ENCODE results near the gene UQCC3. TPM values are rescaled to one million over a fixed set of nuclear protein-coding genes. Genes with fewer than 3 reads are reported as not detected.

UQCC3 gene
- total RNA-seq, 1 donor from 2014 or later: 6.9 TPM

- no peaks in the 10 kb centered on the region for H3K27me3 ChIP-seq (ENCODE audit: low read depth)
- no peak for TF ChIP-seq CTCF (IDR thresholded peaks at IDR 0.05; ENCODE audit: borderline replicate concordance)
- DNase-seq: no peak
- H3K4me1 ChIP-seq: peaks cover 83% of the 10 kb centered on the region
- intact Hi-C loops (cut with micrococcal nuclease): no loop called here
- no peaks in the 10 kb centered on the region for H3K9me3 ChIP-seq (replicated peaks)
- peak overlapping the region; percentile 66 for H3K4me3 ChIP-seq
- peaks cover 46% of the 10 kb centered on the region for H3K36me3 ChIP-seq
- peak overlapping the region; percentile 94 for H3K27ac ChIP-seq (replicated peaks)
Measured at GRCh38 chr11:62710001-62710345, 38.5 kb downstream of the UQCC3 start.

- H3K36me3 ChIP-seq: peaks cover 70% of the 10 kb centered on the region
- no peaks in the 10 kb centered on the region for H3K27me3 ChIP-seq (ENCODE audit: low read depth)
- intact Hi-C loops (cut with micrococcal nuclease): no loop called here
- TF ChIP-seq CTCF (IDR thresholded peaks at IDR 0.05; ENCODE audit: borderline replicate concordance): no peak
- H3K9me3 ChIP-seq (replicated peaks): no peaks in the 10 kb centered on the region
- no peak overlapping the region for H3K4me3 ChIP-seq
- no peak for DNase-seq
- H3K4me1 ChIP-seq: peaks cover 80% of the 10 kb centered on the region
- H3K27ac ChIP-seq (replicated peaks): peak overlapping the region; percentile 67
Measured at GRCh38 chr11:62712276-62712812, 40.9 kb downstream of the UQCC3 start.

GRCh38 chr11:62712861-62713260, 41.4 kb downstream of the UQCC3 start:
- H3K4me1 ChIP-seq: peaks cover 80% of the 10 kb centered on the region
- intact Hi-C loops (cut with micrococcal nuclease): no loop called here
- TF ChIP-seq CTCF (IDR thresholded peaks at IDR 0.05; ENCODE audit: borderline replicate concordance): no peak
- peak overlapping the region; percentile 67 for H3K27ac ChIP-seq (replicated peaks)
- no peak overlapping the region for H3K4me3 ChIP-seq
- H3K9me3 ChIP-seq (replicated peaks): no peaks in the 10 kb centered on the region
- H3K36me3 ChIP-seq: peaks cover 75% of the 10 kb centered on the region
- no peak for DNase-seq
- no peaks in the 10 kb centered on the region for H3K27me3 ChIP-seq (ENCODE audit: low read depth)

- intact Hi-C loops (cut with micrococcal nuclease): no loop called here
- Histone ChIP-seq H3K4me3 (no peak overlapping the region), H3K36me3 (peaks cover 80% of the 10 kb centered on the region), H3K27me3 (ENCODE audit: low read depth) (no peaks in the 10 kb centered on the region), H3K27ac (replicated peaks) (peak overlapping the region; percentile 67), H3K9me3 (replicated peaks) (no peaks in the 10 kb centered on the region), H3K4me1 (peaks cover 80% of the 10 kb centered on the region)
- no peak for DNase-seq
- no peak for TF ChIP-seq CTCF (IDR thresholded peaks at IDR 0.05; ENCODE audit: borderline replicate concordance)
Measured at GRCh38 chr11:62713343-62713742, 41.9 kb downstream of the UQCC3 start.

GRCh38 chr11:62715150-62716130, 44.0 kb downstream of the UQCC3 start:
- Histone ChIP-seq H3K27me3 (ENCODE audit: low read depth) (no peaks in the 10 kb centered on the region), H3K36me3 (peaks cover 100% of the 10 kb centered on the region), H3K27ac (replicated peaks) (no peak overlapping the region), H3K4me1 (peaks cover 70% of the 10 kb centered on the region), H3K4me3 (no peak overlapping the region), H3K9me3 (replicated peaks) (no peaks in the 10 kb centered on the region)
- no peak for TF ChIP-seq CTCF (IDR thresholded peaks at IDR 0.05; ENCODE audit: borderline replicate concordance)
- DNase-seq: no peak
- intact Hi-C loops (cut with micrococcal nuclease): no loop called here
